Keratinocyte (primary cell): ENCODE measurements around the gene MYBPC1. TPM values are rescaled to one million over a fixed set of nuclear protein-coding genes. Genes with fewer than 3 reads are reported as not detected.

Experiments used
- DNase-seq: peaks from one replicate; pipeline ENCODE4 v3.0.0-alpha.2; 2011; ENCODE audit warnings: low read depth, missing footprints, low spot score
- FAIRE-seq: peaks from 2 replicates; lab custom pipeline; 2011; peaks lifted over from hg19 to GRCh38; lab: Jason Lieb, UNC
- H2AFZ ChIP-seq: 2 replicates; pipeline ENCODE4 v1.6.0; 2012; ENCODE audit warnings: low read length, control low read depth, inconsistent platforms; ENCODE audit not compliant: control insufficient read depth
- H3K27ac ChIP-seq: 2 replicates; pipeline ENCODE4 v1.5.1; 2011; ENCODE audit warnings: low read length; ENCODE audit not compliant: control insufficient read depth, insufficient read depth
- H3K27me3 ChIP-seq: 3 replicates; pipeline ENCODE4 v1.6.0; 2011; ENCODE audit warnings: low read length; ENCODE audit not compliant: control insufficient read depth, insufficient read depth; ENCODE audit errors: extremely low read depth
- H3K36me3 ChIP-seq, 2 experiments: 2 replicates in 1 of 2; 3 replicates in 1 of 2; pipeline ENCODE4 v1.5.1; 2011; ENCODE audit warnings: low read length in 2 of 2, mild to moderate bottlenecking in 1 of 2; ENCODE audit not compliant: control insufficient read depth in 2 of 2, insufficient read depth in 2 of 2; ENCODE audit errors: extremely low read depth in 1 of 2
- H3K4me1 ChIP-seq: 3 replicates; pipeline ENCODE4 v1.5.1; 2011; ENCODE audit warnings: low read length; ENCODE audit not compliant: control insufficient read depth, insufficient read depth; ENCODE audit errors: extremely low read depth
- H3K4me2 ChIP-seq: 3 replicates; pipeline ENCODE4 v1.6.0; 2011; ENCODE audit warnings: low read depth, low read length; ENCODE audit not compliant: control insufficient read depth, insufficient read depth; ENCODE audit errors: extremely low read depth
- H3K4me3 ChIP-seq, 3 experiments: fragments of 200-600 bp in 1 of 3; sonication (generic) in 1 of 3; 2 replicates in 2 of 3; 3 replicates in 1 of 3; pipeline ENCODE4 v1.5.1; 2011 to 2016; ENCODE audit warnings: low read length in 3 of 3, mild to moderate bottlenecking in 3 of 3, control low read depth in 2 of 3, inconsistent platforms in 1 of 3, low read depth in 1 of 3, mixed read lengths in 1 of 3, mixed run types in 1 of 3, moderate library complexity in 1 of 3; ENCODE audit not compliant: control insufficient read depth in 2 of 3, insufficient read depth in 2 of 3; ENCODE audit errors: extremely low read depth in 1 of 3
- H3K79me2 ChIP-seq: 2 replicates; pipeline ENCODE4 v1.6.0; 2012; ENCODE audit warnings: low read length; ENCODE audit not compliant: control insufficient read depth, insufficient read depth
- H3K9ac ChIP-seq: 3 replicates; pipeline ENCODE4 v1.6.0; 2011; ENCODE audit warnings: low read length; ENCODE audit not compliant: control insufficient read depth, insufficient read depth; ENCODE audit errors: extremely low read depth
- H3K9me1 ChIP-seq: 3 replicates; pipeline ENCODE4 v1.6.0; 2011; ENCODE audit warnings: low read length; ENCODE audit not compliant: control insufficient read depth, insufficient read depth; ENCODE audit errors: extremely low read depth
- H3K9me3 ChIP-seq: 2 replicates; pipeline ENCODE4 v1.5.1; 2012; ENCODE audit warnings: low read depth, low read length; ENCODE audit not compliant: control insufficient read depth
- H4K20me1 ChIP-seq: 3 replicates; pipeline ENCODE4 v1.6.0; 2011; ENCODE audit warnings: low read length; ENCODE audit not compliant: control insufficient read depth, insufficient read depth; ENCODE audit errors: extremely low read depth
- CTCF ChIP-seq, 3 experiments: IDR thresholded peaks in 1 of 3; conservative IDR thresholded peaks in 1 of 3; optimal IDR thresholded peaks in 1 of 3; 2 replicates in 2 of 3; 3 replicates in 1 of 3; pipeline versions ENCODE3 to v1.5.1; 2011; ENCODE audit warnings: low read length in 3 of 3, mild to moderate bottlenecking in 3 of 3, moderate library complexity in 2 of 3, control low read depth in 1 of 3, inconsistent platforms in 1 of 3; ENCODE audit not compliant: insufficient read depth in 2 of 3; ENCODE audit errors: extremely low read depth in 1 of 3
- EZH2 ChIP-seq: IDR thresholded peaks from one replicate; pipeline ENCODE4 v1.6.1; 2012; ENCODE audit warnings: inconsistent platforms, mild to moderate bottlenecking, low read length, moderate library complexity
- dilution Hi-C: fragments of 300-500 bp; cut with MboI; formaldehyde crosslinking; loops from one replicate; pipeline ENCODE4 v1.7.0; 2020; ENCODE audit warnings: low sequenced_read_pairs; ENCODE audit not compliant: extremely low pct_ligation_motif_present
- polyA plus RNA-seq, 5 experiments: library from polyadenylated mRNA; depleted of rRNA in 3 of 5; stranded (reverse) in 3 of 5; stranded (forward) in 1 of 5; unstranded in 1 of 5; fragments of >200 nt; gene quantifications; 1 replicate in 1 of 5; 2 replicates in 3 of 5; 3 replicates in 1 of 5; pipeline versions ENCODE4 v1.2.1 to v1.2.3, GENCODE V29; 2011 to 2012; ENCODE audit warnings: missing spikeins in 2 of 5, low read depth in 1 of 5, low replicate concordance in 1 of 5

MYBPC1 gene
- polyA plus RNA-seq, 1 donor (not counting 4 experiments of a cell fraction or from before 2014, with no cell fraction given): not detected

- Histone ChIP-seq H3K27me3 (no peaks in the 10 kb centered on the region), H3K4me1 (no peaks in the 10 kb centered on the region), H3K4me2 (no peak overlapping the region), H3K36me3 (no peaks in the 10 kb centered on the region), H4K20me1 (no peaks in the 10 kb centered on the region), H3K27ac (no peak overlapping the region), H3K79me2 (no peaks in the 10 kb centered on the region), H3K9me1 (no peaks in the 10 kb centered on the region), H3K4me3 (no peak overlapping the region), H3K9me3 (no peaks in the 10 kb centered on the region), H3K9ac (no peak overlapping the region), H2AFZ (no peak overlapping the region)
- no peak for DNase-seq
- dilution Hi-C loops: no loop called here
- TF ChIP-seq CTCF (optimal IDR thresholded peaks at IDR 0.05 in 1 of 3, IDR thresholded peaks at IDR 0.05 in 1 of 3, conservative IDR thresholded peaks at IDR 0.05 in 1 of 3; ENCODE audit: extremely low read depth in 1 of 3, insufficient read depth in 2 of 3, low read length in 3 of 3) (no peak), EZH2 (no peak)
- no peak for FAIRE-seq
Observed at GRCh38 chr12:101592921-101593320, 1.9 kb upstream of the MYBPC1 start.

GRCh38 chr12:101596172-101596571 lies 1.4 kb downstream of the MYBPC1 start:
- Histone ChIP-seq H3K9me1 (no peaks in the 10 kb centered on the region), H2AFZ (no peak overlapping the region), H3K79me2 (no peaks in the 10 kb centered on the region), H3K9me3 (no peaks in the 10 kb centered on the region), H3K27me3 (no peaks in the 10 kb centered on the region), H3K27ac (no peak overlapping the region), H3K36me3 (no peaks in the 10 kb centered on the region), H3K4me3 (no peak overlapping the region), H3K9ac (no peak overlapping the region), H3K4me2 (no peak overlapping the region), H4K20me1 (no peaks in the 10 kb centered on the region), H3K4me1 (no peaks in the 10 kb centered on the region)
- TF ChIP-seq CTCF (optimal IDR thresholded peaks at IDR 0.05 in 1 of 3, IDR thresholded peaks at IDR 0.05 in 1 of 3, conservative IDR thresholded peaks at IDR 0.05 in 1 of 3; ENCODE audit: extremely low read depth in 1 of 3, insufficient read depth in 2 of 3, low read length in 3 of 3): no peak
- TF ChIP-seq EZH2: no peak
- DNase-seq (no peak), FAIRE-seq (no peak)
- dilution Hi-C loops: no loop called here
